PFSK-1 (cell line): ENCODE measurements around the gene NUP133.

ENCODE experiments used
- POLR2AphosphoS5 ChIP-seq: IDR thresholded peaks from 2 replicates; pipeline ENCODE4 v1.6.1; 2012; ENCODE audit warnings: low read depth, mild to moderate bottlenecking, control low read depth, low read length, moderate library complexity
- REST ChIP-seq, 2 experiments: IDR thresholded peaks; 2 replicates each; pipeline versions ENCODE4 v1.6.1 to v1.8.0; 2011 to 2012; ENCODE audit warnings: low read depth in 2 of 2, low read length in 2 of 2, control low read depth in 1 of 2, inconsistent platforms in 1 of 2, mild to moderate bottlenecking in 1 of 2, moderate library complexity in 1 of 2; ENCODE audit not compliant: insufficient read depth in 1 of 2

- TF ChIP-seq REST (IDR thresholded peaks at IDR 0.05; ENCODE audit: insufficient read depth in 1 of 2, low read depth in 2 of 2, low read length in 2 of 2) = no peak
- no peak for TF ChIP-seq POLR2AphosphoS5
Observed at GRCh38 chr1:229396585-229397206, 111.4 kb downstream of the NUP133 start.
